ENCODE data around the gene MXD4.
"Not testable (repeated sequence)": the region's sequence is repeated elsewhere in the genome, so short reads cannot be mapped to it uniquely, and the experiment has no call there.

The MXD4 gene

DNA sequence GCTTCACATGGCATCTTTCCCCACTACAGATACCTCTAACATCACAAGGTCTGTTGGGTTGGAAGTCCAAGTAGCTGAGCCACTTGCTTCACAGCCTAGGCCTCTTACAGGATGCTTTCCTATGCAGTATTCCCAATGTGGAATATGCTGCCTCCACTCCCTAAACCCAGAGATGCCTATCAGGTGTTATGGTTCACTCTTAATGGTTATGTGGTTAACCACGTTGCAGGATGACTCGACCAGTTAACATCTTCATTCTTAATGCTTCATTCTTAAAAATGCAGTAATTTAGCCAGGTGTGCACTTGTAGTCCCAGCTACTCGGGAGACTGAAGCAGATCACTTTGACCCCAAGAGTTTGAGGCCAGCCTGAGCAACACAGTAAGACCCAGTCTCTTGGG lies 44.2 kb downstream of the MXD4 start:
- no peak for DNase-seq

DNA sequence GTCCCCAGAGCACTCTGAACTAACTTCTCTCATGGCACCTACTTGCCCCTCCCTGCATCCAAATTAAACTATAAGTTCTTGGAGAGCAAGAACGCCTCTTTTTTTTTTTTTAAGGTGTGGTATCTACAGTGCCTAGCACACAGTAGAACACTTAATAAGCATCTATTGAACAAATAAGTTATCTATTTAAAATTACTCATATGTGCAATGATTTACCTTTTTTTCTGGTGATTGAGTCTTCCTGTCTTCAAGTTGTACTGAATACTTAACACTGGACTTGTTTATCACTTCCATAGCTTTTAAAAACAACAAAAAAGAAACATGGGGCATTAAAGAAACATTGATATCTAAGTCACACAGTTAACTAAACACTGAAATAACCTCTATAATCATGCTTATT lies 49.1 kb downstream of the MXD4 start:
- DNase-seq, result no peak

DNA sequence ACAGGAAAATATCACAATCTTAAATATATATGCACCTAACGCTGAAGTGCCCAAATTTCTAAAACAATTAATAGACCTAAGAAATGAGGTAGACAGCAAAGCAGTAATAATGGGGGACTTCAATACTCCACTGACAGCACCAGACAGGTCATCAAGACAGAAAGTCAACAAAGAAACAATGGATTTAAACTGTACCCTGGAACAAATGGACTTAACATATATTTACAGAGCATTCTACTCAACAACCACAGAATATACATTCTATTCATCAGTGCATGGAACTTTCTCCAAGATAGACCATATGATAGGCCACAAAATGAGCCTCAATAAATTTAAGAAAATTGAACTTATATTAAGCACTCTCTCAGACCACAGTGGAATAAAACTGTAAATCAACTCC lies 59.1 kb downstream of the MXD4 start:
- DNase-seq, result not testable (repeated sequence)

Measured in RPMI8226 (cell line).